ENCODE measurements around the gene ALG2. TPM values are rescaled to one million over a fixed set of nuclear protein-coding genes. Genes with fewer than 3 reads are reported as not detected.

Gene ALG2
- polyA plus RNA-seq, 3 donors, result 15.9 to 25.5 (median 23.6) TPM

GRCh38 chr9:99178912-99179872 is 42.5 kb downstream of the ALG2 start:
- no peaks in the 10 kb centered on the region for H3K9me3 Mint-ChIP-seq
- no peaks in the 10 kb centered on the region for H3K36me3 ChIP-seq (replicated peaks in 1 of 2; ENCODE audit: control insufficient read depth in 1 of 2, insufficient read depth in 2 of 2, low read length in 2 of 2)
- H3K4me2 ChIP-seq (replicated peaks; ENCODE audit: extremely low read depth, low read length, poor library complexity, severe bottlenecking), result no peak overlapping the region
- no peak for TF ChIP-seq CTCF (IDR thresholded peaks at IDR 0.05)
- H3K4me1 Mint-ChIP-seq, result peaks cover 10% of the 10 kb centered on the region
- peak overlapping the region in 1 of 7 donors; percentile 69 for H3K27ac Mint-ChIP-seq
- DNase-seq, result no peak
- no peak overlapping the region for H3K9ac ChIP-seq (ENCODE audit: insufficient read depth, low read length, poor library complexity, severe bottlenecking)
- H3K9me3 ChIP-seq (replicated peaks in 1 of 2; ENCODE audit: control insufficient read depth in 1 of 2, insufficient read depth in 1 of 2, low read length in 2 of 2), result no peaks in the 10 kb centered on the region
- intact Hi-C loops (cut with micrococcal nuclease), result no loop called here
- H3K27me3 ChIP-seq (ENCODE audit: control insufficient read depth in 2 of 2, insufficient read depth in 2 of 2, low read length in 2 of 2), result no peaks in the 10 kb centered on the region
- no peaks in the 10 kb centered on the region for H3K36me3 Mint-ChIP-seq
- H3K27ac ChIP-seq (ENCODE audit: low read depth in 1 of 2, low read length in 2 of 2), result no peak overlapping the region
- 95% methylated on average over 9 of the region's 17 CpGs for WGBS (ENCODE audit: insufficient coverage)
- no peak overlapping the region for H2AFZ ChIP-seq (ENCODE audit: insufficient read depth, low read depth, low read length, poor library complexity, severe bottlenecking)
- no peak overlapping the region for H3K4me3 ChIP-seq (replicated peaks in 1 of 3; ENCODE audit: low read depth in 2 of 3, low read length in 3 of 3)
- no peaks in the 10 kb centered on the region for H3K27me3 Mint-ChIP-seq (ENCODE audit: low read depth in 3 of 3)
- H3K4me3 Mint-ChIP-seq, result no peak overlapping the region
- H3K79me2 ChIP-seq (ENCODE audit: insufficient read depth, low read length), result no peaks in the 10 kb centered on the region
- H3K4me1 ChIP-seq (ENCODE audit: control insufficient read depth in 1 of 2, insufficient read depth in 2 of 2, low read length in 2 of 2), result peaks cover 6 to 7% of the 10 kb centered on the region in 2 donors
- H4K20me1 ChIP-seq (ENCODE audit: insufficient read depth, low read length), result no peaks in the 10 kb centered on the region

- no peak overlapping the region for H3K4me2 ChIP-seq (replicated peaks; ENCODE audit: extremely low read depth, low read length, poor library complexity, severe bottlenecking)
- no peaks in the 10 kb centered on the region for H3K27me3 Mint-ChIP-seq (ENCODE audit: low read depth in 3 of 3)
- H3K27ac ChIP-seq (ENCODE audit: low read depth in 1 of 2, low read length in 2 of 2), result no peak overlapping the region
- peaks cover 6 to 7% of the 10 kb centered on the region in 2 donors for H3K4me1 ChIP-seq (ENCODE audit: control insufficient read depth in 1 of 2, insufficient read depth in 2 of 2, low read length in 2 of 2)
- no peak for TF ChIP-seq CTCF (IDR thresholded peaks at IDR 0.05)
- H3K27me3 ChIP-seq (ENCODE audit: control insufficient read depth in 2 of 2, insufficient read depth in 2 of 2, low read length in 2 of 2), result no peaks in the 10 kb centered on the region
- intact Hi-C loops (cut with micrococcal nuclease), result no loop called here
- peaks cover 9% of the 10 kb centered on the region for H3K4me1 Mint-ChIP-seq
- H3K27ac Mint-ChIP-seq, result peak overlapping the region in 1 of 7 donors; percentile 37
- H3K79me2 ChIP-seq (ENCODE audit: insufficient read depth, low read length), result no peaks in the 10 kb centered on the region
- H2AFZ ChIP-seq (ENCODE audit: insufficient read depth, low read depth, low read length, poor library complexity, severe bottlenecking), result no peak overlapping the region
- H3K4me3 ChIP-seq (replicated peaks in 1 of 3; ENCODE audit: low read depth in 2 of 3, low read length in 3 of 3), result no peak overlapping the region
- no peaks in the 10 kb centered on the region for H3K36me3 ChIP-seq (replicated peaks in 1 of 2; ENCODE audit: control insufficient read depth in 1 of 2, insufficient read depth in 2 of 2, low read length in 2 of 2)
- no peak overlapping the region for H3K4me3 Mint-ChIP-seq
- H4K20me1 ChIP-seq (ENCODE audit: insufficient read depth, low read length), result no peaks in the 10 kb centered on the region
- WGBS (ENCODE audit: insufficient coverage), result 92% methylated on average over 5 of the region's 8 CpGs
- H3K9me3 ChIP-seq (replicated peaks in 1 of 2; ENCODE audit: control insufficient read depth in 1 of 2, insufficient read depth in 1 of 2, low read length in 2 of 2), result no peaks in the 10 kb centered on the region
- no peaks in the 10 kb centered on the region for H3K36me3 Mint-ChIP-seq
- H3K9ac ChIP-seq (ENCODE audit: insufficient read depth, low read length, poor library complexity, severe bottlenecking), result no peak overlapping the region
- DNase-seq, result no peak
- no peaks in the 10 kb centered on the region for H3K9me3 Mint-ChIP-seq
These were observed 44.0 kb downstream of the ALG2 start for GRCh38 chr9:99177576-99178366.
